ENCODE data around the gene CLDN9.

Gene CLDN9

DNA sequence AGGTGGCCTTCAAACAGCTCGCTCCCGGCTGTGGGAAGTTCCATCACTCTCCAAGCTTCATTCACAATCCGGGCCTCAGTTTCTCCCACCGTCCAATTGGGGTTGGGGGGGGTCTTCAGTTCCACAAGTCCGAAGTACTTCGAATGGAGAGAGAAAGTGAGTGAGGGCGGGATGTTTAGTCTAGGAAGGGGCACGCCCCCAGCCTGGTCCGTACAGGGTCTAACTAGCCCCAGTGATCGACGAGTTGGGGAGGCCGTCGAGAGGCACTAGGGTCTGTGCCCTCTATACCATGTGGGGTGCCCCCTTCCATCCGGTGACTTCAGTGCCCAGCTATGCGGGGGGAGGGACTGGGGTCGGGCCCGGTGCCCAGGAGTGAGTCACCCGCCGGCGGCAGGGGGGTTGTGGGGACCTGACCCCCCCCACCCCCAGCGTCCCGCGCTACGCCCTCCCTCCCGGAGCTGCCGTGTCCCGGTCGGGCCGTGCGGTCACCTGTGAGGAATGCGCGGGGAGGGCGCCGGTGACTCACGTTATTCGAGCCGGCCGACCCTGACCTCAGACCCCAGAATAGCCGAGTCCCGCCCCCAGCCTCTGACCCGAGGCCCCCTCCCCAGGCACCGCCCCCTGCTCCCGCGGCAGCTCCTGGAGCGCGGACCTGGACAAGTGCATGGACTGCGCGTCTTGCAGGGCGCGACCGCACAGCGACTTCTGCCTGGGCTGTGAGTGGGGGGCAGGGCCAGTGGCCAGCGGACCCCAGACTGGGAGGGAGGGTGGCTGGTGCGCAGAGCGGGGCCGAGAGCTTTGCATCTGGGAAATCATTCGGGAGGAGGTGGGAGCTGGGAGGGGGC, 8.1 kb downstream of the CLDN9 start:
- Histone ChIP-seq H3K36me3 (replicated peaks; ENCODE audit: insufficient read depth, low read length) (no peaks in the 10 kb centered on the region), H4K20me1 (ENCODE audit: insufficient read depth, low read length) (no peaks in the 10 kb centered on the region), H3F3A (ENCODE audit: insufficient read depth, low read length) (0 out of 2 replicates have a peak, but pooled peaks cover 7% of the 10 kb centered on the region), H3K79me2 (ENCODE audit: low read length) (no peaks in the 10 kb centered on the region), H3K9ac (ENCODE audit: low read length) (no peak overlapping the region; the same call in 1 of the 2 replicates), H3K4me2 (ENCODE audit: low read depth, low read length) (peak overlapping the region; percentile 91), H3K27ac (ENCODE audit: low read length) (no peak overlapping the region), H2AFZ (ENCODE audit: low read length) (peak overlapping the region; percentile 64), H3K4me3 (ENCODE audit: low read length) (peak overlapping the region; percentile 66), H3K27me3 (replicated peaks; ENCODE audit: insufficient read depth, low read length) (peaks cover 30% of the 10 kb centered on the region), H3K9me3 (replicated peaks; ENCODE audit: insufficient read depth, low read length) (no peaks in the 10 kb centered on the region), H3K4me1 (ENCODE audit: low read length) (0 out of 2 replicates have a peak, but pooled peaks cover 4% of the 10 kb centered on the region), H3K9me2 (replicated peaks; ENCODE audit: insufficient read depth, low read length) (no peaks in the 10 kb centered on the region)
- TF ChIP-seq EZH2phosphoT487 (IDR thresholded peaks at IDR 0.05; ENCODE audit: low read length), result no peak
- TF ChIP-seq EZH2 (optimal IDR thresholded peaks at IDR 0.05; ENCODE audit: low read depth, low read length), result no peak
- TF ChIP-seq, protein P1, sequence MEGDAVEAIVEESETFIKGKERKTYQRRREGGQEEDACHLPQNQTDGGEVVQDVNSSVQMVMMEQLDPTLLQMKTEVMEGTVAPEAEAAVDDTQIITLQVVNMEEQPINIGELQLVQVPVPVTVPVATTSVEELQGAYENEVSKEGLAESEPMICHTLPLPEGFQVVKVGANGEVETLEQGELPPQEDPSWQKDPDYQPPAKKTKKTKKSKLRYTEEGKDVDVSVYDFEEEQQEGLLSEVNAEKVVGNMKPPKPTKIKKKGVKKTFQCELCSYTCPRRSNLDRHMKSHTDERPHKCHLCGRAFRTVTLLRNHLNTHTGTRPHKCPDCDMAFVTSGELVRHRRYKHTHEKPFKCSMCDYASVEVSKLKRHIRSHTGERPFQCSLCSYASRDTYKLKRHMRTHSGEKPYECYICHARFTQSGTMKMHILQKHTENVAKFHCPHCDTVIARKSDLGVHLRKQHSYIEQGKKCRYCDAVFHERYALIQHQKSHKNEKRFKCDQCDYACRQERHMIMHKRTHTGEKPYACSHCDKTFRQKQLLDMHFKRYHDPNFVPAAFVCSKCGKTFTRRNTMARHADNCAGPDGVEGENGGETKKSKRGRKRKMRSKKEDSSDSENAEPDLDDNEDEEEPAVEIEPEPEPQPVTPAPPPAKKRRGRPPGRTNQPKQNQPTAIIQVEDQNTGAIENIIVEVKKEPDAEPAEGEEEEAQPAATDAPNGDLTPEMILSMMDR (IDR thresholded peaks at IDR 0.05; ENCODE audit: low read length), result no peak
- peak; percentile 11 for DNase-seq

DNA sequence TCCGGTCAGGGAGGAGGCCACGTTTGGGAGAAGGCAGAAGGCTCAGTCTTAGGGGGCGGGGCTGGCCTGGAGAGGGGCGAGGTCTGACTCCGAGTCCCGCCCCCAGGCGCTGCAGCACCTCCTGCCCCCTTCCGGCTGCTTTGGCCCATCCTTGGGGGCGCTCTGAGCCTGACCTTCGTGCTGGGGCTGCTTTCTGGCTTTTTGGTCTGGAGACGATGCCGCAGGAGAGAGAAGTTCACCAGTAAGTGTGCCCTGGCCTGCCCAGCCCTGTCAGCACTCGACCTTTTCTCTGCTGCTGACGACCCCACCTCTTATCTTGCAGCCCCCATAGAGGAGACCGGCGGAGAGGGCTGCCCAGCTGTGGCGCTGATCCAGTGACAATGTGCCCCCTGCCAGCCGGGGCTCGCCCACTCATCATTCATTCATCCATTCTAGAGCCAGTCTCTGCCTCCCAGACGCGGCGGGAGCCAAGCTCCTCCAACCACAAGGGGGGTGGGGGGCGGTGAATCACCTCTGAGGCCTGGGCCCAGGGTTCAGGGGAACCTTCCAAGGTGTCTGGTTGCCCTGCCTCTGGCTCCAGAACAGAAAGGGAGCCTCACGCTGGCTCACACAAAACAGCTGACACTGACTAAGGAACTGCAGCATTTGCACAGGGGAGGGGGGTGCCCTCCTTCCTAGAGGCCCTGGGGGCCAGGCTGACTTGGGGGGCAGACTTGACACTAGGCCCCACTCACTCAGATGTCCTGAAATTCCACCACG, 8.9 kb downstream of the CLDN9 start:
- TF ChIP-seq, protein P1 (IDR thresholded peaks at IDR 0.05; ENCODE audit: low read length), result no peak
- TF ChIP-seq EZH2 (optimal IDR thresholded peaks at IDR 0.05; ENCODE audit: low read depth, low read length) (no peak), EZH2phosphoT487 (IDR thresholded peaks at IDR 0.05; ENCODE audit: low read length) (no peak)
- Histone ChIP-seq H2AFZ (ENCODE audit: low read length) (no peak overlapping the region), H3K9me3 (replicated peaks; ENCODE audit: insufficient read depth, low read length) (no peaks in the 10 kb centered on the region), H3K4me2 (ENCODE audit: low read depth, low read length) (no peak overlapping the region), H3K27ac (ENCODE audit: low read length) (no peak overlapping the region), H3K36me3 (replicated peaks; ENCODE audit: insufficient read depth, low read length) (no peaks in the 10 kb centered on the region), H3K79me2 (ENCODE audit: low read length) (no peaks in the 10 kb centered on the region), H3K27me3 (replicated peaks; ENCODE audit: insufficient read depth, low read length) (peaks cover 25% of the 10 kb centered on the region), H3F3A (ENCODE audit: insufficient read depth, low read length) (0 out of 2 replicates have a peak, but pooled peaks cover 7% of the 10 kb centered on the region), H3K4me1 (ENCODE audit: low read length) (0 out of 2 replicates have a peak, but pooled peaks cover 4% of the 10 kb centered on the region), H3K9ac (ENCODE audit: low read length) (no peak overlapping the region), H3K4me3 (ENCODE audit: low read length) (no peak overlapping the region), H3K9me2 (replicated peaks; ENCODE audit: insufficient read depth, low read length) (no peaks in the 10 kb centered on the region), H4K20me1 (ENCODE audit: insufficient read depth, low read length) (no peaks in the 10 kb centered on the region)
- no peak for DNase-seq

DNA sequence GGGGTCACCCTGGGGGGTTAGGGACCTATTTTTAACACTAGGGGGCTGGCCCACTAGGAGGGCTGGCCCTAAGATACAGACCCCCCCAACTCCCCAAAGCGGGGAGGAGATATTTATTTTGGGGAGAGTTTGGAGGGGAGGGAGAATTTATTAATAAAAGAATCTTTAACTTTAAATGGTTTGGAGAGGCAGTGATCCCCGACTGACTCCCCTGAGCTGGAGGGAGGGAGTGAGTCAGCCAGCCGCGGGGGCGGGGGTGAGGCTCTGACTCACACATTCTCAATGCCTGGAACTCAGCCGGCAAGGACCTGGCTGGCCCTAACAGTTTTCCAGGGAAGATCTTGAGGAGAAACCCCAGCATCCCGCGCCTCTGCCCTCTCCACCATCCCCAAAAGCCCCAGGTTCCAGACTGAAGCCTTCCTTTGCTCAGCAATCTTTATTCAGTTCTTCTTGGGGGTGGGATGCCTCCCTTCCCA, 9.5 kb downstream of the CLDN9 start:
- Histone ChIP-seq H3K79me2 (ENCODE audit: low read length) (no peaks in the 10 kb centered on the region), H2AFZ (ENCODE audit: low read length) (no peak overlapping the region), H3K4me1 (ENCODE audit: low read length) (0 out of 2 replicates have a peak, but pooled peaks cover 4% of the 10 kb centered on the region), H3F3A (ENCODE audit: insufficient read depth, low read length) (0 out of 2 replicates have a peak, but pooled peaks cover 7% of the 10 kb centered on the region), H3K27ac (ENCODE audit: low read length) (no peak overlapping the region), H3K36me3 (replicated peaks; ENCODE audit: insufficient read depth, low read length) (no peaks in the 10 kb centered on the region), H3K9me2 (replicated peaks; ENCODE audit: insufficient read depth, low read length) (no peaks in the 10 kb centered on the region), H3K9me3 (replicated peaks; ENCODE audit: insufficient read depth, low read length) (no peaks in the 10 kb centered on the region), H3K4me3 (ENCODE audit: low read length) (no peak overlapping the region), H3K9ac (ENCODE audit: low read length) (no peak overlapping the region), H3K27me3 (replicated peaks; ENCODE audit: insufficient read depth, low read length) (peaks cover 23% of the 10 kb centered on the region), H4K20me1 (ENCODE audit: insufficient read depth, low read length) (no peaks in the 10 kb centered on the region), H3K4me2 (ENCODE audit: low read depth, low read length) (no peak overlapping the region)
- TF ChIP-seq, protein P1 (IDR thresholded peaks at IDR 0.05; ENCODE audit: low read length), result no peak
- TF ChIP-seq EZH2 (optimal IDR thresholded peaks at IDR 0.05; ENCODE audit: low read depth, low read length) (no peak), EZH2phosphoT487 (IDR thresholded peaks at IDR 0.05; ENCODE audit: low read length) (no peak)
- DNase-seq, result no peak

Measured in MM.1S (cell line).